K562 (cell line): ENCODE results near the gene ACO2. TPM values are rescaled to one million over a fixed set of nuclear protein-coding genes. Genes with fewer than 3 reads are reported as not detected.

ENCODE experiments used
- ATAC-seq: fragments of 200-7000 bp; cut with Tn5 transposase; 3 replicates; pipeline ENCODE4 v1.9.1; 2020; ENCODE audit warnings: moderate library complexity
- BruUV-seq: library from RNA; stranded (reverse); fragments of 400-500 nt; replicated peaks from 2 replicates; lab custom pipeline; 2021; lab: Mats Ljungman, UMichigan
- CTCF ChIA-PET: fragments of 300-600 bp; formaldehyde crosslinking; extraction: SDS; loops from one replicate; lab custom pipeline; 2021; ENCODE audit warnings: low intra/inter-chr PET ratio; lab: Yijun Ruan, JAX
- POLR2A ChIA-PET: fragments of 300-600, 350-650 bp; sonication (Branson Sonifier 250); formaldehyde crosslinking; extraction: SDS; loops from one replicate; lab custom pipeline; 2021; ENCODE audit warnings: antibody characterized with exemption, inconsistent platforms; lab: Yijun Ruan, JAX
- DNase-seq, 4 experiments: peaks; one replicate each; pipeline versions ENCODE4 v3.0.0 to v3.0.0-alpha.2; 2011 to 2018; ENCODE audit warnings: low spot score in 3 of 4, mixed read lengths in 3 of 4; ENCODE audit errors: extremely low read depth in 1 of 4
- FAIRE-seq: peaks from 2 replicates; lab custom pipeline; 2011; peaks lifted over from hg19 to GRCh38; lab: Jason Lieb, UNC
- H2AFZ ChIP-seq: 2 replicates; pipeline ENCODE4 v1.6.0; 2011; ENCODE audit warnings: low read depth, low read length, control low read depth, inconsistent platforms
- H3K27ac ChIP-seq: fragments of 200-600 bp; 3 replicates; pipeline ENCODE4 v1.8.0; 2011; ENCODE audit warnings: low read depth, mild to moderate bottlenecking, control low read depth, inconsistent platforms, low read length, moderate library complexity, mixed read lengths; ENCODE audit errors: extremely low read depth
- H3K27me3 ChIP-seq, 2 experiments: fragments of 300-600 bp in 1 of 2; 2 replicates in 1 of 2; 3 replicates in 1 of 2; pipeline versions ENCODE4 v1.6.0 to v1.8.0; 2011; ENCODE audit warnings: inconsistent platforms in 2 of 2, low read length in 2 of 2, mild to moderate bottlenecking in 1 of 2, mixed read lengths in 1 of 2, moderate library complexity in 1 of 2; ENCODE audit not compliant: control insufficient read depth in 2 of 2, insufficient read depth in 2 of 2
- H3K36me3 ChIP-seq: fragments of 300-600 bp; 3 replicates; pipeline ENCODE4 v1.8.0; 2011; ENCODE audit warnings: mild to moderate bottlenecking, low read length, inconsistent platforms; ENCODE audit not compliant: control insufficient read depth, insufficient read depth
- H3K4me1 ChIP-seq, 2 experiments: fragments of 200-600 bp in 1 of 2; replicated peaks in 1 of 2; 2 replicates in 1 of 2; 3 replicates in 1 of 2; pipeline versions ENCODE4 v1.5.1 to v1.8.0; 2011; ENCODE audit warnings: inconsistent platforms in 2 of 2, low read length in 2 of 2, mild to moderate bottlenecking in 1 of 2, mixed read lengths in 1 of 2, moderate library complexity in 1 of 2; ENCODE audit not compliant: control insufficient read depth in 2 of 2, insufficient read depth in 2 of 2
- H3K4me2 ChIP-seq: 2 replicates; pipeline ENCODE4 v1.6.1; 2011; ENCODE audit warnings: low read length, control low read depth, inconsistent platforms, mixed read lengths; ENCODE audit not compliant: insufficient read depth
- H3K4me3 ChIP-seq: fragments of 200-600 bp; sonication (generic), shearing (Covaris generic); 2 replicates; pipeline ENCODE4 v1.5.1; 2016; ENCODE audit warnings: control low read depth, inconsistent platforms
- H3K79me2 ChIP-seq: fragments of 200-600 bp; 3 replicates; pipeline ENCODE4 v1.8.0; 2011; ENCODE audit warnings: low read length, inconsistent platforms; ENCODE audit not compliant: control insufficient read depth, insufficient read depth
- H3K9ac ChIP-seq, 2 experiments: 2 replicates each; pipeline versions ENCODE4 v1.6.0 to v1.6.1; 2011; ENCODE audit warnings: low read depth in 2 of 2, low read length in 2 of 2, control low read depth in 1 of 2, inconsistent platforms in 1 of 2, mild to moderate bottlenecking in 1 of 2, mixed read lengths in 1 of 2; ENCODE audit not compliant: insufficient read depth in 1 of 2
- H3K9me1 ChIP-seq: one replicate; pipeline ENCODE4 v1.6.0; 2011; ENCODE audit warnings: inconsistent platforms, mild to moderate bottlenecking, low read length, moderate library complexity; ENCODE audit not compliant: control insufficient read depth, insufficient read depth
- H3K9me3 ChIP-seq: replicated peaks from 2 replicates; pipeline ENCODE4 v1.5.1; 2011; ENCODE audit warnings: low read depth, low read length, inconsistent platforms; ENCODE audit not compliant: control insufficient read depth, insufficient read depth
- H4K20me1 ChIP-seq: replicated peaks from 2 replicates; pipeline ENCODE4 v1.6.1; 2011; ENCODE audit warnings: low read length, inconsistent platforms, mixed read lengths; ENCODE audit not compliant: control insufficient read depth, insufficient read depth
- BACH1 ChIP-seq: fragments of 200-800 bp; sonication (Bioruptor generic); IDR thresholded peaks from 2 replicates; pipeline ENCODE4 v1.6.1; 2016; ENCODE audit warnings: missing genetic modification characterization, missing compliant biosample characterization
- CBFB ChIP-seq: sonication (generic); formaldehyde crosslinking; IDR thresholded peaks from 2 replicates; pipeline ENCODE4 v1.4.0; 2020; ENCODE audit warnings: mild to moderate bottlenecking, missing genetic modification reagents
- ETV6 ChIP-seq, 3 experiments: fragments of 150-350 bp in 1 of 3; sonication (generic) in 1 of 3; formaldehyde crosslinking in 1 of 3; IDR thresholded peaks; 2 replicates each; pipeline versions ENCODE4 v1.6.1 to v1.8.0; 2014 to 2022; ENCODE audit warnings: borderline replicate concordance in 2 of 3, low read depth in 2 of 3, antibody characterized with exemption in 1 of 3, low read length in 1 of 3, mild to moderate bottlenecking in 1 of 3, missing genetic modification reagents in 1 of 3
- MBD2 ChIP-seq: sonication (generic); IDR thresholded peaks from 2 replicates; pipeline ENCODE4 v1.6.1; 2016; ENCODE audit warnings: low read depth, borderline replicate concordance
- STAT5A ChIP-seq: IDR thresholded peaks from 2 replicates; pipeline ENCODE4 v1.6.1; 2012; ENCODE audit warnings: low read length, inconsistent platforms, borderline replicate concordance
- TRIM28 ChIP-seq: fragments of 450-650 bp; IDR thresholded peaks from 2 replicates; pipeline ENCODE4 v1.6.1; 2017
- USF2 ChIP-seq: sonication (generic); formaldehyde crosslinking; IDR thresholded peaks from 2 replicates; pipeline ENCODE4 v1.5.0; 2020; ENCODE audit warnings: missing genetic modification reagents
- ZC3H4 ChIP-seq: sonication (generic); formaldehyde crosslinking; IDR thresholded peaks from 2 replicates; pipeline ENCODE4 v1.9.0; 2021; ENCODE audit warnings: missing genetic modification reagents, borderline replicate concordance
- WGBS: fragments of 100-300 bp; shearing (Covaris generic); methylation state at CpG from one replicate; pipeline ENCODE4 v1.1.6; 2016; ENCODE audit warnings: low coverage, mixed read lengths; ENCODE audit not compliant: insufficient coverage; ENCODE audit errors: missing lambda C conversion rate; 5-methylcytosine and 5-hydroxymethylcytosine counted together
- in situ Hi-C: fragments of 300-500 bp; cut with MboI; formaldehyde crosslinking; loops from 4 replicates; pipeline ENCODE4 v1.15.0; 2018; ENCODE audit warnings: inconsistent platforms, mixed read lengths
- intact Hi-C: fragments of 100-400 bp; cut with micrococcal nuclease; formaldehyde crosslinking; loops from 2 replicates; pipeline ENCODE4 v1.14.2; 2022
- polyA plus RNA-seq, 8 experiments: library from polyadenylated mRNA; depleted of rRNA in 4 of 8; stranded (reverse) in 5 of 8; unstranded in 3 of 8; fragments of >200 nt; fragmentation: Nextera tagmentation in 2 of 8; fragmentation: Illumina TruSeq in 1 of 8; extraction: Ambion mirVana in 2 of 8; extraction: Trizol in 1 of 8; gene quantifications; 2 replicates each; pipeline versions ENCODE4 v1.2.1 to v1.2.3, GENCODE V29; 2011 to 2014; ENCODE audit warnings: inconsistent platforms in 1 of 8, missing spikeins in 1 of 8
- total RNA-seq, 7 experiments: library from RNA; depleted of rRNA in 6 of 7; stranded (reverse); fragments of >200 nt in 6 of 7; fragmentation: Illumina TruSeq in 2 of 7; extraction: Trizol in 2 of 7; gene quantifications; 2 replicates each; pipeline versions ENCODE4 v1.2.1 to v1.2.3, GENCODE V29; 2011 to 2021; ENCODE audit warnings: low replicate concordance in 1 of 7
- TF ChIP-seq, protein P1 (sequence below): fragments of 150-350 bp; IDR thresholded peaks from 2 replicates; pipeline ENCODE4 v1.6.1; 2014; ENCODE audit warnings: low read depth, mild to moderate bottlenecking, low read length, borderline replicate concordance
- TF ChIP-seq, protein P2 (sequence below): fragments of 450-650 bp; formaldehyde crosslinking; IDR thresholded peaks from 2 replicates; pipeline ENCODE4 v1.4.0; 2022; ENCODE audit warnings: missing genetic modification characterization

The ACO2 gene
- total and polyA plus RNA-seq, 9 of the 15 experiments (the other 6 are each of a cell fraction or from before 2014, with no cell fraction given): 16.2 to 119 (median 43.2) TPM

DNA sequence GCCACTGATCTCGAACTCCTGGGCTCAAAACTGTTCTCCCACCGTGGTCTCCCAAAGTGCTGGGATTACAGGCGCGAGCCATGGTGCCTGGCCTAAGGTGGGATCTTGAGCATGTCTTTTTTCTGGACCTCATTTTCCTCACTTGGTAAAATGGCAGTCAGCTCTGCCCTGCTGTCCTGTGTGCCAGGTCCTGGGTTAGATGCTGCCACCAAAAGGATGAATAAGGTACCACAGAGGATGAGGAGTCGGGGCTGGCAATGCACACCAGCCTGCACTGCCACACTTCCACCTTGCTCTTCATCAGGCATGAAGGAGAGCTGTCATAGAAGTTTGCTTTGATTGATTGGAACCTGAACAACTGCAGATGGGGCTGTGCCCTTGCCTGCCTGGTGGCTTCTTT, 32.3 kb downstream of the ACO2 start:
- no peak overlapping the region for H3K4me2 ChIP-seq
- H3K36me3 ChIP-seq: peaks cover 61% of the 10 kb centered on the region; the same call in 2 of the 3 replicates
- DNase-seq (no peak), ATAC-seq (no peak), FAIRE-seq (no peak)
- ChIA-PET POLR2A (interaction anchor here (0.8 kb wide), 1 partner anchor 14 kb away, joined by 4 read pairs; no protein-coding TSS in a partner anchor), CTCF (no interaction called here)
- in situ Hi-C loops: no loop called here
- H2AFZ ChIP-seq: no peak overlapping the region
- H3K79me2 ChIP-seq: peaks cover 45% of the 10 kb centered on the region
- H3K9me1 ChIP-seq: no peaks in the 10 kb centered on the region
- no peak overlapping the region for H3K27ac ChIP-seq
- H3K9me3 ChIP-seq: no peaks in the 10 kb centered on the region
- H3K4me1 ChIP-seq: no peaks in the 10 kb centered on the region; a peak in 3 of 5 replicates
- peaks cover 12% of the 10 kb centered on the region; the same call in 1 of the 2 replicates for H4K20me1 ChIP-seq
- intact Hi-C loops: no loop called here
- no peak overlapping the region for H3K9ac ChIP-seq
- no peak overlapping the region for H3K4me3 ChIP-seq
- 92% methylated on average over 5 of the region's 5 CpGs for WGBS
- TF ChIP-seq ETV6 (IDR thresholded peaks at IDR 0.05; ENCODE audit: borderline replicate concordance in 1 of 2, low read depth in 2 of 2, low read length in 1 of 2): no peak
- no peak for TF ChIP-seq ETV6 (CRISPR knock-in tag; IDR thresholded peaks at IDR 0.05; ENCODE audit: borderline replicate concordance)
- no peak for TF ChIP-seq TRIM28
- no peak for TF ChIP-seq CBFB (CRISPR knock-in tag)
- TF ChIP-seq, protein P1, sequence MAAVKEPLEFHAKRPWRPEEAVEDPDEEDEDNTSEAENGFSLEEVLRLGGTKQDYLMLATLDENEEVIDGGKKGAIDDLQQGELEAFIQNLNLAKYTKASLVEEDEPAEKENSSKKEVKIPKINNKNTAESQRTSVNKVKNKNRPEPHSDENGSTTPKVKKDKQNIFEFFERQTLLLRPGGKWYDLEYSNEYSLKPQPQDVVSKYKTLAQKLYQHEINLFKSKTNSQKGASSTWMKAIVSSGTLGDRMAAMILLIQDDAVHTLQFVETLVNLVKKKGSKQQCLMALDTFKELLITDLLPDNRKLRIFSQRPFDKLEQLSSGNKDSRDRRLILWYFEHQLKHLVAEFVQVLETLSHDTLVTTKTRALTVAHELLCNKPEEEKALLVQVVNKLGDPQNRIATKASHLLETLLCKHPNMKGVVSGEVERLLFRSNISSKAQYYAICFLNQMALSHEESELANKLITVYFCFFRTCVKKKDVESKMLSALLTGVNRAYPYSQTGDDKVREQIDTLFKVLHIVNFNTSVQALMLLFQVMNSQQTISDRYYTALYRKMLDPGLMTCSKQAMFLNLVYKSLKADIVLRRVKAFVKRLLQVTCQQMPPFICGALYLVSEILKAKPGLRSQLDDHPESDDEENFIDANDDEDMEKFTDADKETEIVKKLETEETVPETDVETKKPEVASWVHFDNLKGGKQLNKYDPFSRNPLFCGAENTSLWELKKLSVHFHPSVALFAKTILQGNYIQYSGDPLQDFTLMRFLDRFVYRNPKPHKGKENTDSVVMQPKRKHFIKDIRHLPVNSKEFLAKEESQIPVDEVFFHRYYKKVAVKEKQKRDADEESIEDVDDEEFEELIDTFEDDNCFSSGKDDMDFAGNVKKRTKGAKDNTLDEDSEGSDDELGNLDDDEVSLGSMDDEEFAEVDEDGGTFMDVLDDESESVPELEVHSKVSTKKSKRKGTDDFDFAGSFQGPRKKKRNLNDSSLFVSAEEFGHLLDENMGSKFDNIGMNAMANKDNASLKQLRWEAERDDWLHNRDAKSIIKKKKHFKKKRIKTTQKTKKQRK: no peak
- TF ChIP-seq ZC3H4 (CRISPR knock-in tag): no peak
- TF ChIP-seq, protein P2, sequence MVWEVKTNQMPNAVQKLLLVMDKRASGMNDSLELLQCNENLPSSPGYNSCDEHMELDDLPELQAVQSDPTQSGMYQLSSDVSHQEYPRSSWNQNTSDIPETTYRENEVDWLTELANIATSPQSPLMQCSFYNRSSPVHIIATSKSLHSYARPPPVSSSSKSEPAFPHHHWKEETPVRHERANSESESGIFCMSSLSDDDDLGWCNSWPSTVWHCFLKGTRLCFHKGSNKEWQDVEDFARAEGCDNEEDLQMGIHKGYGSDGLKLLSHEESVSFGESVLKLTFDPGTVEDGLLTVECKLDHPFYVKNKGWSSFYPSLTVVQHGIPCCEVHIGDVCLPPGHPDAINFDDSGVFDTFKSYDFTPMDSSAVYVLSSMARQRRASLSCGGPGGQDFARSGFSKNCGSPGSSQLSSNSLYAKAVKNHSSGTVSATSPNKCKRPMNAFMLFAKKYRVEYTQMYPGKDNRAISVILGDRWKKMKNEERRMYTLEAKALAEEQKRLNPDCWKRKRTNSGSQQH (CRISPR knock-in tag): no peak
- no peak for TF ChIP-seq BACH1 (tag)
- TF ChIP-seq MBD2: no peak
- no peak for TF ChIP-seq STAT5A
- no peak for TF ChIP-seq USF2 (CRISPR knock-in tag)
- no TSS peak for BruUV-seq
- no peaks in the 10 kb centered on the region for H3K27me3 ChIP-seq
